ENCODE results near the gene SEPTIN3.

- TF ChIP-seq POLR2AphosphoS5 (IDR thresholded peaks at IDR 0.05; ENCODE audit: low read depth, low read length) (no peak), REST (IDR thresholded peaks at IDR 0.05; ENCODE audit: insufficient read depth in 1 of 2, low read depth in 2 of 2, low read length in 2 of 2) (no peak), TAF1 (IDR thresholded peaks at IDR 0.05; ENCODE audit: borderline replicate concordance, insufficient read depth, low read length) (no peak), SIN3A (IDR thresholded peaks at IDR 0.05; ENCODE audit: borderline replicate concordance, insufficient read depth, low read length) (no peak)
Observed at GRCh38 chr22:41991111-41991510, 21.9 kb downstream of the SEPTIN3 start.
